Glutamatergic neuron (in vitro differentiated cells): Measurements from ENCODE around the gene GLIS1. TPM values are rescaled to one million over a fixed set of nuclear protein-coding genes. Genes with fewer than 3 reads are reported as not detected.
"Not testable (repeated sequence)": the region's sequence is repeated elsewhere in the genome, so short reads cannot be mapped to it uniquely, and the experiment has no call there.

Source experiments
- DNase-seq: peaks from one replicate; pipeline ENCODE4 v3.0.0; 2022
- H3K27ac Mint-ChIP-seq: one replicate; pipeline ENCODE4 v1.8.0; 2020; ENCODE audit warnings: mild to moderate bottlenecking, mixed read lengths, inconsistent platforms; ENCODE audit not compliant: unreplicated experiment
- H3K27me3 Mint-ChIP-seq: one replicate; pipeline ENCODE4 v1.8.0; 2020; ENCODE audit warnings: mild to moderate bottlenecking, moderate library complexity, mixed read lengths, inconsistent platforms; ENCODE audit not compliant: unreplicated experiment
- H3K36me3 Mint-ChIP-seq: one replicate; pipeline ENCODE4 v1.8.0; 2020; ENCODE audit warnings: mild to moderate bottlenecking, mixed read lengths, inconsistent platforms; ENCODE audit not compliant: unreplicated experiment
- H3K4me1 Mint-ChIP-seq: one replicate; pipeline ENCODE4 v1.8.0; 2020; ENCODE audit warnings: mild to moderate bottlenecking, low read depth, mixed read lengths, inconsistent platforms; ENCODE audit not compliant: unreplicated experiment
- H3K4me3 Mint-ChIP-seq: one replicate; pipeline ENCODE4 v1.8.0; 2020; ENCODE audit warnings: mild to moderate bottlenecking, mixed read lengths, inconsistent platforms; ENCODE audit not compliant: unreplicated experiment
- H3K9me3 Mint-ChIP-seq: one replicate; pipeline ENCODE4 v1.8.0; 2020; ENCODE audit warnings: mild to moderate bottlenecking, moderate library complexity, mixed read lengths, inconsistent platforms; ENCODE audit not compliant: unreplicated experiment
- CTCF ChIP-seq: fragments of 200-600 bp; sonication (generic); IDR thresholded peaks from one replicate; pipeline ENCODE4 v1.5.0; 2021; ENCODE audit not compliant: partially characterized antibody, unreplicated experiment
- total RNA-seq: library from RNA; stranded (reverse); fragmentation: NEBNext Ultra II Directional; extraction: Animal tissue kit (Norgen Biotek cat#: 25700); gene quantifications from one replicate; pipeline ENCODE4 v1.2.1, GENCODE V29; 2021; ENCODE audit not compliant: unreplicated experiment

The GLIS1 gene
- total RNA-seq, 1 donor from 2014 or later: 0.76 TPM

GRCh38 chr1:53652441-53653199 lies 86.3 kb downstream of the GLIS1 start:
- peaks cover 7% of the 10 kb centered on the region for H3K36me3 Mint-ChIP-seq
- peaks cover 4% of the 10 kb centered on the region for H3K27me3 Mint-ChIP-seq
- H3K4me1 Mint-ChIP-seq: no peaks in the 10 kb centered on the region
- peaks cover 4% of the 10 kb centered on the region for H3K9me3 Mint-ChIP-seq
- no peak overlapping the region for H3K4me3 Mint-ChIP-seq
- DNase-seq: no peak
- no peak overlapping the region for H3K27ac Mint-ChIP-seq
- no peak for TF ChIP-seq CTCF

GRCh38 chr1:53651356-53651755 lies 87.6 kb downstream of the GLIS1 start:
- H3K4me1 Mint-ChIP-seq: no peaks in the 10 kb centered on the region
- no peak for DNase-seq
- peaks cover 4% of the 10 kb centered on the region for H3K9me3 Mint-ChIP-seq
- no peak overlapping the region for H3K4me3 Mint-ChIP-seq
- no peak overlapping the region for H3K27ac Mint-ChIP-seq
- peaks cover 7% of the 10 kb centered on the region for H3K36me3 Mint-ChIP-seq
- H3K27me3 Mint-ChIP-seq: peaks cover 4% of the 10 kb centered on the region
- TF ChIP-seq CTCF: no peak

- Mint-ChIP-seq H3K36me3 (no peaks in the 10 kb centered on the region), H3K27me3 (peaks cover 3% of the 10 kb centered on the region), H3K27ac (no peak overlapping the region), H3K4me1 (peaks cover 6% of the 10 kb centered on the region), H3K9me3 (peaks cover 3% of the 10 kb centered on the region), H3K4me3 (no peak overlapping the region)
- no peak for DNase-seq
- TF ChIP-seq CTCF: no peak
Measured at GRCh38 chr1:53648516-53648915, 90.4 kb downstream of the GLIS1 start.

- H3K9me3 Mint-ChIP-seq, H3K27me3 Mint-ChIP-seq, DNase-seq: not testable (repeated sequence)
Measured at GRCh38 chr1:53647915-53648314, 91.0 kb downstream of the GLIS1 start.

GRCh38 chr1:53646732-53647131 lies 92.2 kb downstream of the GLIS1 start:
- Mint-ChIP-seq H3K36me3 (no peaks in the 10 kb centered on the region), H3K4me3 (no peak overlapping the region), H3K4me1 (peaks cover 6% of the 10 kb centered on the region), H3K9me3 (peaks cover 3% of the 10 kb centered on the region), H3K27me3 (peaks cover 3% of the 10 kb centered on the region), H3K27ac (no peak overlapping the region)
- no peak for DNase-seq
- no peak for TF ChIP-seq CTCF

More at GRCh38 chr1:53647915-53648314, 91.0 kb downstream of the GLIS1 start:
- not testable (repeated sequence) for H3K4me3 Mint-ChIP-seq, H3K4me1 Mint-ChIP-seq, H3K36me3 Mint-ChIP-seq, H3K27ac Mint-ChIP-seq
